Hematopoietic multipotent progenitor cell treated with erythropoietin and hydrocortisone succinate and interleukin-3 and kit ligand, for 6 days (in vitro differentiated cells): ENCODE results near the gene RERE.
"Not testable (repeated sequence)": the region's sequence is repeated elsewhere in the genome, so short reads cannot be mapped to it uniquely, and the experiment has no call there.

Experiments used
- DNase-seq: peaks from one replicate; pipeline ENCODE4 v3.0.0-alpha.2; 2015

RERE gene

GRCh38 chr1:8797216-8797615, 20.2 kb downstream of the RERE start:
- no peak for DNase-seq

DNA sequence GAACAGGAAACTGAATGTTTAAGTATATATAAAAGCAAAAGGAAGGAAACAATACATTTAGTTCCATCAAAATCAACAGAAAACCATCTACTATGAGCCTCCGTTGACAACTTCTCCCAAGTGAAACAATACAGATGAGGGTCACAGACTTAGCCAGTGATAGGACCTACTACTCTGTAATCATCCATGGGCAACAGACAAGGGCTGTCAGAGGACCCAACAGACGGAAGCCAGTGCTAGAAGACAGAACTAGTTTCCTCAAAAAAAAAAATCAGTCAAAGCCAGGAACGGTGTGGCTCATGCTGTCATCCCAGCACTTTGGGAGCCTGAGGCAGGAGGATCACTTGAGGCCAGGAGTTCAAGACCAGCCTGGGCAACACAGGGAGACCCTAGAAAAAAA, 20.6 kb downstream of the RERE start:
- DNase-seq = no peak

DNA sequence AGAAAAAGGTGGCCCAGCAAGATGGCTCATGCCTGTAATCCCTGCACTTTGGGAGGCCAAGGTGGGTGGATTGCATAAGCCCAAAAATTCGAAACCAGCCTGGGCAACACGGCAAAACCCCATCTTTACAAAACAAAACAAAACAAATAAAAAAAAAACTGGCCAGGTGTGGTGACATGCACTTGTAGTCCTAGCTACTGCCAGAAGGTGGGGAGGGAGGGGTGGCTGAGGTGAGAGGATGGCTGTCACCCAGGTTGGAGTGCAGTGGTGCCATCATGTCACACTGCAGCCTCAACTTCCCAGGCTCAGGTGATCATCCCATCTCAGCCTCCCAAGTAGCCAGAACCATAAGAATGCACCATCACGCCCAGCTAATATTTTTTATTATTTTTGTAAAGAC, 22.8 kb downstream of the RERE start:
- no peak for DNase-seq

- no peak for DNase-seq
Observed at GRCh38 chr1:8791819-8792218, 25.6 kb downstream of the RERE start.

GRCh38 chr1:8790987-8791386, 26.5 kb downstream of the RERE start:
- peak; percentile 67 for DNase-seq

GRCh38 chr1:8790478-8790877, 27.0 kb downstream of the RERE start:
- no peak for DNase-seq

- peak; percentile 93 for DNase-seq
Observed at GRCh38 chr1:8789314-8790214, 27.9 kb downstream of the RERE start.

- DNase-seq = no peak
Observed at GRCh38 chr1:8787218-8787617, 30.2 kb downstream of the RERE start.

GRCh38 chr1:8786204-8786603, 31.2 kb downstream of the RERE start:
- not testable (repeated sequence) for DNase-seq

- DNase-seq = no peak
Observed at GRCh38 chr1:8782955-8783354, 34.5 kb downstream of the RERE start.

DNA sequence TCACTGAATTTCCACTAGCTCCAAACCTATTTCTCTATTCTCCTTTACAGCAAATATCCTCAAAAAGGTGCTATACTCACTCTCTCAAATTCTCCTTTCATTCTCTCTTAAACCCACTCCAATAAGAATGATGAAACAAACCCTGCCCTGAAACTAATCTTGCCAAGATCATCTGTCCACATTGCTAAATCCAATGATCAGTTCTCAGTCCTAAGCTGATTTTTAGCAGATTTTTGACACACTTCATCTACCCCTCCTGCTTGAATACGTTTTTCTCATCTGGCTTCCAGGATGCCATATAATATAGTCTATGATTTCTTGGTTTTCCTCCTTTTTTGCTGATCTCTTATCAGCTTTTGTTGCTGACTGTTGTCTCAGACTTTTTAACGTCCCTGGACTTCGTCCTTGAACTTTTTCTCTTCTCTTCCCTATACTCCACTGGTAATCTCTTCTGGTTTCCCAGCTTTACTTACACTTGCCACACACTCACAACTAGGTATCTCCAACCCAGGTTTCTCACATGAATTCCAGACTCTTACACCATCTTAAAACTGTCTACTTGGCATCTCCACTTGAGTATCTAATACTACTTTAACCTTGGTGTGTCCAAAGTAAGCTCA, 35.3 kb downstream of the RERE start:
- DNase-seq = no peak

DNA sequence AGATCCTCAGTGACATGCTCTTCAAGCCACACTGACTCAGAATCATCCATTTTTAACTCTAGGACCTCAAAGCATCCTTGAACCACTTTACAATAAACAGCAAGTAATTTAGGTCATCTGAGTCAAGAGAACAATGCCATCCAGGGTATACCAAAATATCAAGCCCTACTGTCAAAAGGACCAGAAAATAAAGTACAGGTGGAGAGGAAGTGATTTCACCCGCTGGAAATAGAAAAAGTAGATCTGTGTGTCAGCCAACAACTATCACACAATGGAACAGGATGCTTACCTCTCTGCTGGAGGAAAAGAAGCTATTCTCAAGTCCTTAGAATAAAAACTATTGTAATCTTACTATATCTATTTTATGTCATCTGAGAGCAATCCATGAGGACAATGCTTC, 37.0 kb downstream of the RERE start:
- DNase-seq = no peak

DNA sequence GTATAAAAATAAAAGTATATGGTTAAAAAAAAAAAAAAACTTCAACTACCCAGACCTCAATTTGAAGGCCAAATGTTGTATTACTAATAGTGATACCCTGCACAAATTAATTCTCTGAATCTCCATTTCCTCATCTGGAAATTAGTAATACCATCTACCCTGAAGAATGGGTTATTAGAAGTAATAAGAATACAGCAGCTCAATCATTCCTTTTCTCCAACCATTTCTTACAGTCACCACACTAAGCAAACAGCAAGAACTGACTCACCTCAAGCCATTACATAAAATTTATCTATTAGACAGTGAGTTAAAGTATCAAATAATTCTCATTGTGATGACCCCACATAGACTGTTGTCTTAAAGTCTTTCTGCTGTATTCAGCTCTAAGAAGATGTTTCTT, 39.6 kb downstream of the RERE start:
- DNase-seq = no peak

DNA sequence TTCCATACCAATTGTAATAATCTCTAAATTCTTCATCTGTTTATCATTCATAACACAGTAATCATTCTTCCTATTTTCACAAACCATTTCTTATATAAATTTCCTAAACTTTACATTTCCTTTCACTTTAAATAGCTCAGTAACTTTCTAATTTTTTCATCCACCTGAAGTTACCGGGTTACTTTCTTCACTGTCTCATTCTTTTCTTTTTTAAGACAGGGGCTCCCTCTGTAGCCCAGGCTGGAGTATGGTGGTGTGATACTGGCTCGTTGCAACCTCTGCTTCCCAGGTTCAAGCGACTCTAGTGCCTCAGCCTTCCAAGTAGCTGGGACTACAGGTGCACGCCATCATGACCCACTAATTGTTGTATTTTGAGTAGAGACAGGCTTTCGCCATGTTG, 41.3 kb downstream of the RERE start:
- DNase-seq = no peak

- DNase-seq = no peak
Observed at GRCh38 chr1:8767006-8767405, 50.4 kb downstream of the RERE start.

- DNase-seq = no peak
Observed at GRCh38 chr1:8765198-8765597, 52.2 kb downstream of the RERE start.

DNA sequence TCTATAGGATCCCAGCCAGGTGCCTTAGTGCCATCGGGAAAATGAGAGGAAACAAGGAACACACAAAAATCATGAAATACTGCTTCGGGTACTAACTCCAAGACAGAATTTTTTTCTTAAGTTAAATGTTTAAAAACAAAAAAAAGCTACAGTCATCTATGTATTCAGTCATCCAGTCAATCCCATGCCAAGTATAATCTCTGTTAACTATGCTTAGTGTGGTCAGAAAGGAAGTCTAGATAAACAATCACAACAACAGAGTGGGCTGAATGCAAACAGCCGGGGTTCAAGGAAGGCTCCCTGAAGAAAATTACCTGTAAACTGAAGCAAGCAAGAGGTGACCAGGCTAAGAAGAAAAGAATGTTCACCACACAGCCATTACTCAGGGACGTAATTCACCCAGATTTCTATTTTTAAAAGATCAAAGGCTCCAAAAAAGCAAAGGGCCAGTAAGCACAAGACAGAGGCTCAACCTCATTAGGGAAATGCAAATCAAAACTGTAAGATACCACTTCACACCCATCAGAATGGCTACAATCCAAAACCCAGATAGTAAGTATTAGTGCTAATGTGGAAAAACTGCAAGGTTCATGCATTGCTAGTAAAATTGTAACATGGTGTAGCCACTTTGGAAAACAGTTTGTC, 53.0 kb downstream of the RERE start:
- DNase-seq = no peak

GRCh38 chr1:8763888-8764287, 53.6 kb downstream of the RERE start:
- peak; percentile 21 for DNase-seq

DNA sequence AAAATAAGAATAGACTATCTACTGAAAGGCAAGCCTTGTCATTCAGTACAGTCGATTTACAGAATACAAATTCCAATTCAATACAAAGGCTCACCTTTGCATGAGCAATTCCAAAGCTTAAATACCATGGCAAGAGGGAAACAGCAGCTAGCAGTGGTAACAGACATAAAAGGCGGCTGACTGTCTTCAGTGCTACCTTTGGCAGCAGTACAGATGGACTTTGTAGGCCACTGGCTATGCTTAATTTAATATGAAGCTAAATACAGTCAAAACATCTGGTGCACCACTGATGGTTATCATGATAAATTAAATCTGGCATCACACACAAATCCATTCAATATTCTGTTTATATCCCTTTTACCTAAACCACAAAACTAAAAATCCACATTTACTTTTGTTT, 62.4 kb downstream of the RERE start:
- DNase-seq = no peak

DNA sequence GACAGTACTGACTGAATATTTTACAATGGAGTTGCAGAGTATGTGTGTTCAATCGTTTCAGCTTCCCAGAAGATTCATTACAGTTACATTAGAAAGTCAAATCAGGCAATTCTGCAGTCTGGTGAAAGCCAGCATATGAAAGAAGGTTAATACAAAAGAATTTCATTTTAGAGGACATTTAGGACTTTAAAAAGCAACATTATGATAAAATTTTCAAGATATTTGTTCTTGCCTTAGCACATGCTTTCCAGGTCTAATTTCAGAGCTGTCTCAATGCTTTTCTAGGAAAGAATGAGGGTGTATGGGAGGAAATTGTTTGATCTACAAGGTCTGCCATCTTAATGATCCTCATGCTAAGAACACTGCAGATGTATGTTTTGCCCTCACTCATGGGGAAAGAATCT, 63.2 kb downstream of the RERE start:
- no peak for DNase-seq

DNA sequence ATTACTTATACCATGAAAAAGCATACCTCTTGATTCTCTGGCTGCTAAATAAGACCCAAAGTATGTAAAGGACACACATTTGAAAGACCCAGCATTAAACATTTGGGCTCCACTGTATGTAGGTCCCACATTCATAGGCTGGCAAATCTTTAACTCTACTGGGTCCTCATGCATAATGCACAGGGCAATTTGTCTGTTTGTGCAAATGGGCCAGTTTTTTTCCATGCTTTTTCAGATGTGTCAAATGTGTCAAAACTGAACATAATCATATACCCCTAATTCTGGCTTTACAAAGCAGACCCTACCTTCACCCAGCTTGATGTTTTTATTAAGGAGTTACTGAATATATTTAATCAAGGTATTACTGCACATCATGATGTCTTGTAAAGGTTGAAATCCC, 63.7 kb downstream of the RERE start:
- no peak for DNase-seq

DNA sequence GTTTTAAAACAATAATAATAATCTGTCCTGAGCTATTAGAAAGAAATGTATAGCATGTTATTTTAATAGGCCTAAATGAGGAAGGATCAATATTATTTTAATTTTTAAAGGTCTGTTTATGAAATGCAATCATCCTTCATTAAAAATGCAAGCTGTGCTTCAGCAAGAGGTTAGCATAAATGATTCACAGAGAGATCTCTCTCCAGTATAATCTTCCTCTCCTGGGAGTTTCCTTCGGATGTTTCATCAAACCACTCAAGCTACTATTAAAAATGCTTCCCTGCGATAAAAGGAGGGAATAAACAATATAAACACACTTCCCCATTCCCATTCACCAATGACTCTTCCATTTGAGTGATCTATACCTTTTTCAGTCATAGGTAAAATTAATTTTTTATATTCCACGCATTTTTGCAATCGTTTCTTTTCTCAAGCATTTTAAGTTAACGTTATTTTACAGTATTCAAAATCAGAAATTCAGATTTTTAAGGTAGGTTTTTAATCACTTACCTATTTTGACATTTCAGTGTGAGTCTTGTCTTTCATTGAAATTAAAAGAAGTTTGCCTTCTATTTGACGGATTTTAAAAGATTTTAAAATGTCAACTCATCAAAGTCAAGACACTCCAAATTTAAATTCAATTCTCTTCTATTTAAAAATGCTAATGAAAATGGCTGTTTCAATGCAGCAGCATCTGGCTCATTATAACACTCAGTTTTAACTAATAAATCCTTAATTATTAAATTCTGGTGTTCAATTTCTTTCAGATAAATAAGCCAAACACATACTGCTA, 64.3 kb downstream of the RERE start:
- no peak for DNase-seq

- DNase-seq = peak; percentile 15
Observed at GRCh38 chr1:8752411-8752810, 65.0 kb downstream of the RERE start.
